ENCODE results near the gene SLC25A21. TPM values are rescaled to one million over a fixed set of nuclear protein-coding genes. Genes with fewer than 3 reads are reported as not detected.

SLC25A21 gene
- total RNA-seq, 2 donors from 2014 or later: 1.00 to 1.2 TPM

GRCh38 chr14:37060496-37061260 is 111.7 kb downstream of the SLC25A21 start:
- DNase-seq (ENCODE audit: low spot score): no peak
- intact Hi-C loops (cut with DNase I): no loop called here

- DNase-seq (ENCODE audit: low spot score): no peak
- intact Hi-C loops (cut with DNase I): no loop called here
These were observed 114.6 kb downstream of the SLC25A21 start for GRCh38 chr14:37057776-37058175.

- intact Hi-C loops (cut with DNase I): no loop called here
- DNase-seq (ENCODE audit: low spot score): no peak
These were observed 115.9 kb downstream of the SLC25A21 start for GRCh38 chr14:37056473-37056872.

GRCh38 chr14:37054869-37055268 is 117.5 kb downstream of the SLC25A21 start:
- DNase-seq (ENCODE audit: low spot score): no peak
- intact Hi-C loops (cut with DNase I): no loop called here

GRCh38 chr14:37054144-37054543 is 118.3 kb downstream of the SLC25A21 start:
- no peak for DNase-seq (ENCODE audit: low spot score)
- intact Hi-C loops (cut with DNase I): no loop called here

- intact Hi-C loops (cut with DNase I): no loop called here
- DNase-seq (ENCODE audit: low spot score): no peak
These were observed 120.7 kb downstream of the SLC25A21 start for GRCh38 chr14:37051680-37052079.

- intact Hi-C loops (cut with DNase I): no loop called here
These were observed 121.3 kb downstream of the SLC25A21 start for GRCh38 chr14:37051153-37051552.

GRCh38 chr14:37048666-37049071 is 123.7 kb downstream of the SLC25A21 start:
- intact Hi-C loops (cut with DNase I): no loop called here
- DNase-seq (ENCODE audit: low spot score): no peak

More at GRCh38 chr14:37051153-37051552, 121.3 kb downstream of the SLC25A21 start:
- no peak for DNase-seq (ENCODE audit: low spot score)

GRCh38 chr14:37047996-37048395 is 124.4 kb downstream of the SLC25A21 start:
- no peak for DNase-seq (ENCODE audit: low spot score)
- intact Hi-C loops (cut with DNase I): no loop called here

- intact Hi-C loops (cut with DNase I): no loop called here
- DNase-seq (ENCODE audit: low spot score): no peak
These were observed 125.2 kb downstream of the SLC25A21 start for GRCh38 chr14:37047226-37047625.

- intact Hi-C loops (cut with DNase I): no loop called here
- DNase-seq (ENCODE audit: low spot score): no peak
These were observed 125.6 kb downstream of the SLC25A21 start for GRCh38 chr14:37046815-37047214.

GRCh38 chr14:37045340-37046061 is 126.9 kb downstream of the SLC25A21 start:
- intact Hi-C loops (cut with DNase I): no loop called here
- DNase-seq (ENCODE audit: low spot score): no peak

- DNase-seq (ENCODE audit: low spot score): no peak
- intact Hi-C loops (cut with DNase I): no loop called here
These were observed 134.6 kb downstream of the SLC25A21 start for GRCh38 chr14:37037636-37038387.

- DNase-seq (ENCODE audit: low spot score): no peak
- intact Hi-C loops (cut with DNase I): no loop called here
These were observed 135.6 kb downstream of the SLC25A21 start for GRCh38 chr14:37036669-37037341.

GRCh38 chr14:37035401-37035800 is 137.0 kb downstream of the SLC25A21 start:
- intact Hi-C loops (cut with DNase I): no loop called here

GRCh38 chr14:37034410-37035285 is 137.8 kb downstream of the SLC25A21 start:
- no peak for DNase-seq (ENCODE audit: low spot score)
- intact Hi-C loops (cut with DNase I): no loop called here

More at GRCh38 chr14:37035401-37035800, 137.0 kb downstream of the SLC25A21 start:
- DNase-seq (ENCODE audit: low spot score): no peak

- intact Hi-C loops (cut with DNase I): no loop called here
These were observed 139.5 kb downstream of the SLC25A21 start for GRCh38 chr14:37032863-37033262.

GRCh38 chr14:37027188-37027824 is 145.1 kb downstream of the SLC25A21 start:
- no peak for DNase-seq (ENCODE audit: low spot score)
- intact Hi-C loops (cut with DNase I): no loop called here

More at GRCh38 chr14:37032863-37033262, 139.5 kb downstream of the SLC25A21 start:
- DNase-seq (ENCODE audit: low spot score): no peak

All from posterior vena cava (tissue), 2 donors.